Heart left ventricle (tissue), 13 donors: ENCODE measurements around the gene CARD8.

Experiments
- POLR2A ChIP-seq, 2 donors: fragments of 450-650 bp; IDR thresholded peaks; one replicate each; pipeline ENCODE4 v1.6.1; 2017; ENCODE audit warnings: antibody characterized with exemption in 2 of 2, mild to moderate bottlenecking in 2 of 2, moderate library complexity in 2 of 2
- TF ChIP-seq, protein P1 (sequence below), 12 donors: fragments of 200-600 bp; sonication (generic) in 4 of 12; IDR thresholded peaks; one replicate each; pipeline versions ENCODE4 v1.5.0 to v1.8.0; 2018 to 2022; ENCODE audit warnings: antibody characterized with exemption in 12 of 12, mild to moderate bottlenecking in 5 of 12
- donor health status: ischemic (EF 13 %, LVEDD 7.1; RV severe dilation, severe dysfunction).
- donor health status: DM: no; HTN: yes; CAD: no.
- donor health status: DM: no; HTN: no; CAD: no.
- donor health status: ischemic (EF 25% LVEDD 6.9; RV normal size, moderate dysfunction).
- donor health status: ischemic (EF 25% LVEDD 5.7; RV mildly dilated, moderate dysfunction).
- donor health status: ischemic (EF 35%, LVEDD 5.7; RV mildly dilated, moderate dysfunction).
- donor health status: nonischemic (EF 11% LVEDD 7.7; RV severe dilation, severe dysfunction).
- donor health status: DM: yes; HTN: yes; CAD: no.
- donor health status: PGD.
- donor health status: ischemic (EF 29% LVEDD 5.4; RV normal size, mild dysfunction).
- donor health status: nonischemic (EF 23%, LVEDD 6.1; RV moderate dilation, normal function).

DNA sequence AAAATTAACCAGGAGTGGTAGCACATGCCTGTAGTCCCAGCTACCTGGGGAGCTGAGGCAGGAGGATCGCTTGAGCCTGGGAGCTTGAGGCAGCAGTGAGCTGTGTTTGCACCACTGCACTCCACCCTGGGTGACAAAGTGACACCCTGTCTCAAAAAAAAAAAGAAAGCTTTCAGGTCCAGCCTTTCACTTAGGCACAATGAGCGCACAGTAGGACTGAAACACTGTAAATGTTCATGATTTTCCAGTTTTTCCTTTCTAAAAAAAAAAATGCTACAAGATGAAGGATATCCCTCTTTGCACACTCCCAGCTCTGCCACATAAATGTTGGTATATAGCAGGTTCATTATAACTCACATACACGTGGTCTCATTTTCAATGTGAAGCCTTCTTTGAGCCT is 32.0 kb upstream of the CARD8 start:
- TF ChIP-seq, protein P1, sequence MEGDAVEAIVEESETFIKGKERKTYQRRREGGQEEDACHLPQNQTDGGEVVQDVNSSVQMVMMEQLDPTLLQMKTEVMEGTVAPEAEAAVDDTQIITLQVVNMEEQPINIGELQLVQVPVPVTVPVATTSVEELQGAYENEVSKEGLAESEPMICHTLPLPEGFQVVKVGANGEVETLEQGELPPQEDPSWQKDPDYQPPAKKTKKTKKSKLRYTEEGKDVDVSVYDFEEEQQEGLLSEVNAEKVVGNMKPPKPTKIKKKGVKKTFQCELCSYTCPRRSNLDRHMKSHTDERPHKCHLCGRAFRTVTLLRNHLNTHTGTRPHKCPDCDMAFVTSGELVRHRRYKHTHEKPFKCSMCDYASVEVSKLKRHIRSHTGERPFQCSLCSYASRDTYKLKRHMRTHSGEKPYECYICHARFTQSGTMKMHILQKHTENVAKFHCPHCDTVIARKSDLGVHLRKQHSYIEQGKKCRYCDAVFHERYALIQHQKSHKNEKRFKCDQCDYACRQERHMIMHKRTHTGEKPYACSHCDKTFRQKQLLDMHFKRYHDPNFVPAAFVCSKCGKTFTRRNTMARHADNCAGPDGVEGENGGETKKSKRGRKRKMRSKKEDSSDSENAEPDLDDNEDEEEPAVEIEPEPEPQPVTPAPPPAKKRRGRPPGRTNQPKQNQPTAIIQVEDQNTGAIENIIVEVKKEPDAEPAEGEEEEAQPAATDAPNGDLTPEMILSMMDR (IDR thresholded peaks at IDR 0.05) = no peak
- TF ChIP-seq POLR2A (IDR thresholded peaks at IDR 0.05) = no peak
